ENCODE measurements around the gene NINJ2. TPM values are rescaled to one million over a fixed set of nuclear protein-coding genes. Genes with fewer than 3 reads are reported as not detected.

NINJ2 gene
- total RNA-seq, 2 donors from 2014 or later = 3.3 to 5.5 TPM

- intact Hi-C loops (cut with DNase I, micrococcal nuclease) = no loop called here
- no peak for DNase-seq
- ATAC-seq = no peak
These were observed 36.0 kb downstream of the NINJ2 start for GRCh38 chr12:627285-627684.

GRCh38 chr12:625998-626397 lies 37.2 kb downstream of the NINJ2 start:
- ATAC-seq = no peak
- no peak for DNase-seq
- intact Hi-C loops (cut with DNase I, micrococcal nuclease) = no loop called here

GRCh38 chr12:623865-624372 lies 39.3 kb downstream of the NINJ2 start:
- DNase-seq = no peak
- no peak for ATAC-seq
- intact Hi-C loops (cut with DNase I, micrococcal nuclease) = no loop called here

GRCh38 chr12:623172-623864 lies 39.9 kb downstream of the NINJ2 start:
- ATAC-seq (no peak), DNase-seq (no peak)
- intact Hi-C loops (cut with DNase I, micrococcal nuclease) = no loop called here

- intact Hi-C loops (cut with DNase I, micrococcal nuclease) = no loop called here
- ATAC-seq (no peak), DNase-seq (no peak)
These were observed 40.8 kb downstream of the NINJ2 start for GRCh38 chr12:622416-622815.

- DNase-seq (no peak), ATAC-seq (no peak)
- intact Hi-C loops (cut with DNase I, micrococcal nuclease) = no loop called here
These were observed 43.9 kb downstream of the NINJ2 start for GRCh38 chr12:619346-619745.

- ATAC-seq (no peak), DNase-seq (no peak)
- intact Hi-C loops (cut with DNase I, micrococcal nuclease) = no loop called here
These were observed 44.6 kb downstream of the NINJ2 start for GRCh38 chr12:618605-619004.

- ATAC-seq = no peak
These were observed 45.8 kb downstream of the NINJ2 start for GRCh38 chr12:617304-617915.

GRCh38 chr12:615620-616019 lies 47.6 kb downstream of the NINJ2 start:
- DNase-seq (no peak), ATAC-seq (no peak)
- intact Hi-C loops (cut with DNase I, micrococcal nuclease) = no loop called here

More at GRCh38 chr12:617304-617915, 45.8 kb downstream of the NINJ2 start:
- peak; percentile 16 to 33 for DNase-seq
- intact Hi-C loops (cut with DNase I, micrococcal nuclease) = no loop called here

- no peak for ATAC-seq
- peak in 1 of 2 donors; percentile 25 for DNase-seq
- intact Hi-C loops (cut with DNase I, micrococcal nuclease) = no loop called here
These were observed 48.8 kb downstream of the NINJ2 start for GRCh38 chr12:614411-614970.

GRCh38 chr12:613996-614395 lies 49.2 kb downstream of the NINJ2 start:
- intact Hi-C loops (cut with DNase I, micrococcal nuclease) = no loop called here
- no peak for ATAC-seq
- DNase-seq = no peak

GRCh38 chr12:612886-613285 lies 50.4 kb downstream of the NINJ2 start:
- intact Hi-C loops (cut with DNase I, micrococcal nuclease) = no loop called here
- no peak for ATAC-seq
- no peak for DNase-seq

- no peak for ATAC-seq
- no peak for DNase-seq
- intact Hi-C loops (cut with DNase I, micrococcal nuclease) = no loop called here
These were observed 51.0 kb downstream of the NINJ2 start for GRCh38 chr12:612293-612692.

GRCh38 chr12:611721-612120 lies 51.5 kb downstream of the NINJ2 start:
- ATAC-seq (no peak), DNase-seq (no peak)
- intact Hi-C loops (cut with DNase I, micrococcal nuclease) = no loop called here

GRCh38 chr12:608921-609320 lies 54.3 kb downstream of the NINJ2 start:
- intact Hi-C loops (cut with DNase I, micrococcal nuclease) = no loop called here
- ATAC-seq = no peak
- DNase-seq = no peak

- ATAC-seq = no peak
- intact Hi-C loops (cut with DNase I, micrococcal nuclease) = no loop called here
- DNase-seq = no peak
These were observed 54.8 kb downstream of the NINJ2 start for GRCh38 chr12:608413-608812.

- no peak for DNase-seq
- peak; percentile 50 for ATAC-seq
- intact Hi-C loops (cut with DNase I, micrococcal nuclease) = no loop called here
These were observed 55.7 kb downstream of the NINJ2 start for GRCh38 chr12:607541-608001.

GRCh38 chr12:604956-605355 lies 58.3 kb downstream of the NINJ2 start:
- intact Hi-C loops (cut with DNase I, micrococcal nuclease) = no loop called here
- no peak for DNase-seq
- no peak for ATAC-seq

- ATAC-seq = no peak
- intact Hi-C loops (cut with DNase I, micrococcal nuclease) = no loop called here
These were observed 60.6 kb downstream of the NINJ2 start for GRCh38 chr12:602700-603068.

GRCh38 chr12:601976-602699 lies 61.1 kb downstream of the NINJ2 start:
- ATAC-seq (no peak), DNase-seq (no peak)
- intact Hi-C loops (cut with DNase I, micrococcal nuclease) = no loop called here

More at GRCh38 chr12:602700-603068, 60.6 kb downstream of the NINJ2 start:
- no peak for DNase-seq
